ENCODE results near the gene NME9. TPM values are rescaled to one million over a fixed set of nuclear protein-coding genes. Genes with fewer than 3 reads are reported as not detected.
A peak's percentile ranks its signal among the peaks of the same experiment; 100 is the strongest.

NME9 gene
- total and polyA plus RNA-seq, 5 donors: 0.09 to 0.35 (median 0.17) TPM; not detected in 2

- DNase-seq: no peak
- no peak for ATAC-seq
- Histone ChIP-seq H3K27ac (ENCODE audit: low read length) (peak overlapping the region; percentile 65), H3K27me3 (ENCODE audit: control insufficient read depth, insufficient read depth) (no peaks in the 10 kb centered on the region), H3K4me1 (ENCODE audit: control insufficient read depth, insufficient read depth, low read length) (peaks cover 37% of the 10 kb centered on the region), H3K9me3 (ENCODE audit: control insufficient read depth, low read length) (no peaks in the 10 kb centered on the region), H3K4me3 (ENCODE audit: low read length) (no peak overlapping the region)
- WGBS: 74% methylated on average over 9 of the region's 9 CpGs
- intact Hi-C loops (cut with DNase I): no loop called here
Measured at GRCh38 chr3:138371070-138371965, 41.7 kb upstream of the NME9 start.

- Histone ChIP-seq H3K4me1 (ENCODE audit: control insufficient read depth, insufficient read depth, low read length) (peaks cover 40% of the 10 kb centered on the region), H3K27ac (ENCODE audit: low read length) (peak overlapping the region; percentile 28), H3K4me3 (ENCODE audit: low read length) (no peak overlapping the region), H3K27me3 (ENCODE audit: control insufficient read depth, insufficient read depth) (no peaks in the 10 kb centered on the region), H3K9me3 (ENCODE audit: control insufficient read depth, low read length) (no peaks in the 10 kb centered on the region)
- intact Hi-C loops (cut with DNase I): no loop called here
- ATAC-seq (no peak), DNase-seq (no peak)
- WGBS: 69% methylated on average over 8 of the region's 8 CpGs
Measured at GRCh38 chr3:138370321-138370720, 40.7 kb upstream of the NME9 start.

GRCh38 chr3:138369151-138369900 lies 39.7 kb upstream of the NME9 start:
- H3K4me3 ChIP-seq (ENCODE audit: low read length): no peak overlapping the region
- peak in 2 of 3 donors; percentile 59 to 73 for DNase-seq
- peak overlapping the region; percentile 28 for H3K27ac ChIP-seq (ENCODE audit: low read length)
- H3K4me1 ChIP-seq (ENCODE audit: control insufficient read depth, insufficient read depth, low read length): peaks cover 39% of the 10 kb centered on the region
- H3K27me3 ChIP-seq (ENCODE audit: control insufficient read depth, insufficient read depth): no peaks in the 10 kb centered on the region
- 56% methylated on average over 8 of the region's 8 CpGs for WGBS
- no peaks in the 10 kb centered on the region for H3K9me3 ChIP-seq (ENCODE audit: control insufficient read depth, low read length)
- intact Hi-C loops (cut with DNase I): no loop called here
- no peak for ATAC-seq

- Histone ChIP-seq H3K9me3 (ENCODE audit: control insufficient read depth, low read length) (no peaks in the 10 kb centered on the region), H3K4me1 (ENCODE audit: control insufficient read depth, insufficient read depth, low read length) (peaks cover 39% of the 10 kb centered on the region), H3K27me3 (ENCODE audit: control insufficient read depth, insufficient read depth) (no peaks in the 10 kb centered on the region), H3K4me3 (ENCODE audit: low read length) (no peak overlapping the region), H3K27ac (ENCODE audit: low read length) (peak overlapping the region; percentile 61)
- intact Hi-C loops (cut with DNase I): no loop called here
- ATAC-seq: peak; percentile 48 to 64
- DNase-seq: peak; percentile 82 to 91 (median 90)
- 27% methylated on average over 5 of the region's 5 CpGs for WGBS
Measured at GRCh38 chr3:138367911-138368310, 38.3 kb upstream of the NME9 start.

- Histone ChIP-seq H3K9me3 (ENCODE audit: control insufficient read depth, low read length) (no peaks in the 10 kb centered on the region), H3K4me1 (ENCODE audit: control insufficient read depth, insufficient read depth, low read length) (peaks cover 36% of the 10 kb centered on the region), H3K27me3 (ENCODE audit: control insufficient read depth, insufficient read depth) (no peaks in the 10 kb centered on the region), H3K4me3 (ENCODE audit: low read length) (no peak overlapping the region), H3K27ac (ENCODE audit: low read length) (peak overlapping the region; percentile 34)
- intact Hi-C loops (cut with DNase I): no loop called here
- ATAC-seq (peak in 1 of 2 donors; percentile 2), DNase-seq (no peak)
- 80% methylated on average over 7 of the region's 7 CpGs for WGBS
Measured at GRCh38 chr3:138367326-138367850, 37.7 kb upstream of the NME9 start.

GRCh38 chr3:138366006-138366759 lies 36.5 kb upstream of the NME9 start:
- 44% methylated on average over 8 of the region's 8 CpGs for WGBS
- DNase-seq (peak in 1 of 3 donors; percentile 68), ATAC-seq (peak; percentile 7 to 79)
- Histone ChIP-seq H3K9me3 (ENCODE audit: control insufficient read depth, low read length) (no peaks in the 10 kb centered on the region), H3K4me1 (ENCODE audit: control insufficient read depth, insufficient read depth, low read length) (peaks cover 34% of the 10 kb centered on the region), H3K27me3 (ENCODE audit: control insufficient read depth, insufficient read depth) (no peaks in the 10 kb centered on the region), H3K4me3 (ENCODE audit: low read length) (no peak overlapping the region), H3K27ac (ENCODE audit: low read length) (peak overlapping the region; percentile 73)
- intact Hi-C loops (cut with DNase I): no loop called here

- WGBS: 86% methylated on average over 4 of the region's 4 CpGs
- H3K4me3 ChIP-seq (ENCODE audit: low read length): no peak overlapping the region
- H3K4me1 ChIP-seq (ENCODE audit: control insufficient read depth, insufficient read depth, low read length): peaks cover 39% of the 10 kb centered on the region
- intact Hi-C loops (cut with DNase I): no loop called here
- DNase-seq: no peak
- no peaks in the 10 kb centered on the region for H3K9me3 ChIP-seq (ENCODE audit: control insufficient read depth, low read length)
- H3K27ac ChIP-seq (ENCODE audit: low read length): peak overlapping the region; percentile 73
- H3K27me3 ChIP-seq (ENCODE audit: control insufficient read depth, insufficient read depth): no peaks in the 10 kb centered on the region
- no peak for ATAC-seq
Measured at GRCh38 chr3:138365253-138365555, 35.6 kb upstream of the NME9 start.

GRCh38 chr3:138364356-138365252 lies 35.0 kb upstream of the NME9 start:
- intact Hi-C loops (cut with DNase I): no loop called here
- peak overlapping the region; percentile 74 for H3K27ac ChIP-seq (ENCODE audit: low read length)
- 82% methylated on average over 6 of the region's 6 CpGs for WGBS
- peaks cover 41% of the 10 kb centered on the region for H3K4me1 ChIP-seq (ENCODE audit: control insufficient read depth, insufficient read depth, low read length)
- no peak overlapping the region for H3K4me3 ChIP-seq (ENCODE audit: low read length)
- no peaks in the 10 kb centered on the region for H3K9me3 ChIP-seq (ENCODE audit: control insufficient read depth, low read length)
- H3K27me3 ChIP-seq (ENCODE audit: control insufficient read depth, insufficient read depth): no peaks in the 10 kb centered on the region
- DNase-seq: peak in 2 of 3 donors; percentile 57
- ATAC-seq: peak in 1 of 2 donors; percentile 9

GRCh38 chr3:138363322-138363721 lies 33.7 kb upstream of the NME9 start:
- ATAC-seq (no peak), DNase-seq (no peak)
- H3K27ac ChIP-seq (ENCODE audit: low read length): peak overlapping the region; percentile 45
- no peaks in the 10 kb centered on the region for H3K27me3 ChIP-seq (ENCODE audit: control insufficient read depth, insufficient read depth)
- no peak overlapping the region for H3K4me3 ChIP-seq (ENCODE audit: low read length)
- H3K9me3 ChIP-seq (ENCODE audit: control insufficient read depth, low read length): no peaks in the 10 kb centered on the region
- 94% methylated on average over 4 of the region's 4 CpGs for WGBS
- peaks cover 37% of the 10 kb centered on the region for H3K4me1 ChIP-seq (ENCODE audit: control insufficient read depth, insufficient read depth, low read length)
- intact Hi-C loops (cut with DNase I): no loop called here

GRCh38 chr3:138362538-138362937 lies 32.9 kb upstream of the NME9 start:
- no peak overlapping the region for H3K4me3 ChIP-seq (ENCODE audit: low read length)
- intact Hi-C loops (cut with DNase I): no loop called here
- DNase-seq (no peak), ATAC-seq (no peak)
- H3K9me3 ChIP-seq (ENCODE audit: control insufficient read depth, low read length): no peaks in the 10 kb centered on the region
- peaks cover 40% of the 10 kb centered on the region for H3K4me1 ChIP-seq (ENCODE audit: control insufficient read depth, insufficient read depth, low read length)
- peak overlapping the region; percentile 30 for H3K27ac ChIP-seq (ENCODE audit: low read length)
- no peaks in the 10 kb centered on the region for H3K27me3 ChIP-seq (ENCODE audit: control insufficient read depth, insufficient read depth)
- 80% methylated on average over 7 of the region's 7 CpGs for WGBS
